ENCODE data around the gene GRID1.

GRID1 gene

GRCh38 chr10:86339226-86339865, 27.2 kb downstream of the GRID1 start:
- no peak for DNase-seq (ENCODE audit: low read depth, low spot score)

DNA sequence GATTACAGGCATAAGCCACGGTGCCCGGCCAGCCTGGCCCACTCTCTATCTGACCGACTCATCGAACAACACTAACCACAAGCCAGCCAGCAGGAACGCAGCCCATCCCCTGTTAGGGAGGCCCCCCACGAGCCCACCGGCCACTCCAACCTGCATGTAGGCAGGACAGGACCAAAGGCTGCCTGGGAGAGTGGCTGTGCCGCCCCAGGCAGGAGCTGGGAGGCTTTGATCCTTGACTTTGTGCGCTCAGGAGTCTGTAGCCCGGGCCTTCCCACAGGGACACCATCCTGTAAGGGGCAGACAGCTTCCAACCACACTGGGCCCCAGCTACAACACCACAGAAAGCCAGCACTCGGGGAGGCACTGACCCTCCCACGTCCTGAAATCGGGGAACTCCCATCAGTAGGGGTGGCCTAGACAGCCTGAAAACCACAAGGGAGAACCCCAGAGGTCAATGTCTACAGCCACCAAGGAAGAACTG, 29.4 kb downstream of the GRID1 start:
- no peak for DNase-seq (ENCODE audit: low read depth, low spot score)

DNA sequence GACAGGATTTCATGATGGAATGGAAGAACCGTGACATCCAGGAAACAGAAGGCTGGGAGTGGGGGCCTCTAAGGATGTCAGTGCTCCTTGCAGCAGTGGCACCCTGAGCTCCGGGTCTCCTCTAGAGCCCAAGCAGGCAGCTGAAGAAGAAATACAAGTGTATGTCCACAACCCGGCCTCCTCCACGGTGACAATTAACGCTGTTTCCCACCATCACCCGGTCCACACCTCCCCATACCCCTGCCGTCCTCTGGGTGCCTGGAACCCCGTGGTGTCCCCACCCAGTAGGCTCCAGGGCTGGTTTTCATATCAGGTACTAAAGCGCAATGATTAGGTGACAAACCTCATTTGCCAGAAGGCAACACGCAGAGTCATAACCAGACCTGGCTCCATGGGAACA, 30.3 kb downstream of the GRID1 start:
- no peak for DNase-seq (ENCODE audit: low read depth, low spot score)

- no peak for DNase-seq (ENCODE audit: low read depth, low spot score)
These were observed 30.8 kb downstream of the GRID1 start for GRCh38 chr10:86335831-86336230.

DNA sequence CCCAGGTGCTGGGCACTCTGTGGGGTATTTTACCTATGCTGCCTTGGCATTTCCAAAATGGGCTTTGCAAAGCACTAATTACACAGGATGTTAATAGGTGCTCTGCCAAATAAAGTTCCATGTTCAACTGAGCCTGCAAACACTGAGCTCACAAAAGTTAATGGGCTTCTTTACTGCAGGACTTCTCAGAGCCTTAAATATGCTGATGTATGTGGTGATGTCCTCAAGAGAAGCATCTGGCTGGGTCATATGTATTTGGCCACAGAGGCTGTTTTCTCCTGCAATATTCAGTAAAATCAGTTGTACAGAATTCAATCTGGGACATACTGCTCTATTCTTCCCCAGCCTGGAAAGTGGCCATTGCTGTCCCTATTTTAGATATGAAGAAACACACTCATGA, 31.3 kb downstream of the GRID1 start:
- no peak for DNase-seq (ENCODE audit: low read depth, low spot score)

DNA sequence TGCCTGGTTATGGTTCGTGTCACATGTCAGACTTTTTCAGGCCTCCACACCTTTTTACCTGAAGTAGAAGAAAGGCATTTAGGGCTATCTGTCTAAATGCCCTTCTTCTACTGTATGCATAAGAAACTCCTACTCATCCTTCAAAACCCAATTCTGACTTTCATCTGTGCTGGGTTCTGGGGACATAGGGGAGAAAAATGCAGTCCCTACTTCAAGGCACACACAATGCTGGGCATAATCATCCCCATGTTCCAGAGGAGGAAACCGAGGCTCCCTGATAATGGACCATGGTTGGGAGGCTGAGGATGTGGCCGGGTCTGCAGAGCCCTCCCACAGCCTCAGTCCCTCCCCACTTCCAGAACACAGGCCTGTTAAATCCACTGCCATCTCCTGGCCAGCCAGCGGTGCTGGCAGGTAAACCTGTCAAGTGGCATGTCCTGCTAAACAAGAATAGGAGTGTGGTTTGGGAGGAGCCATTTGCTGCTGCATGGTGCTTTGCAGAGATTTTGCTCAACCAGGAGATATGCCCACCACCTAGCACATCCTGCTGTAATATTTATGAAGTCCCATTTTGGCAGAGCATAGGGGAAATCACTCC, 32.0 kb downstream of the GRID1 start:
- DNase-seq (ENCODE audit: low read depth, low spot score): peak; percentile 70

GRCh38 chr10:86333826-86334487, 32.6 kb downstream of the GRID1 start:
- DNase-seq (ENCODE audit: low read depth, low spot score): no peak

- DNase-seq (ENCODE audit: low read depth, low spot score): no peak
These were observed 34.7 kb downstream of the GRID1 start for GRCh38 chr10:86331861-86332260.

DNA sequence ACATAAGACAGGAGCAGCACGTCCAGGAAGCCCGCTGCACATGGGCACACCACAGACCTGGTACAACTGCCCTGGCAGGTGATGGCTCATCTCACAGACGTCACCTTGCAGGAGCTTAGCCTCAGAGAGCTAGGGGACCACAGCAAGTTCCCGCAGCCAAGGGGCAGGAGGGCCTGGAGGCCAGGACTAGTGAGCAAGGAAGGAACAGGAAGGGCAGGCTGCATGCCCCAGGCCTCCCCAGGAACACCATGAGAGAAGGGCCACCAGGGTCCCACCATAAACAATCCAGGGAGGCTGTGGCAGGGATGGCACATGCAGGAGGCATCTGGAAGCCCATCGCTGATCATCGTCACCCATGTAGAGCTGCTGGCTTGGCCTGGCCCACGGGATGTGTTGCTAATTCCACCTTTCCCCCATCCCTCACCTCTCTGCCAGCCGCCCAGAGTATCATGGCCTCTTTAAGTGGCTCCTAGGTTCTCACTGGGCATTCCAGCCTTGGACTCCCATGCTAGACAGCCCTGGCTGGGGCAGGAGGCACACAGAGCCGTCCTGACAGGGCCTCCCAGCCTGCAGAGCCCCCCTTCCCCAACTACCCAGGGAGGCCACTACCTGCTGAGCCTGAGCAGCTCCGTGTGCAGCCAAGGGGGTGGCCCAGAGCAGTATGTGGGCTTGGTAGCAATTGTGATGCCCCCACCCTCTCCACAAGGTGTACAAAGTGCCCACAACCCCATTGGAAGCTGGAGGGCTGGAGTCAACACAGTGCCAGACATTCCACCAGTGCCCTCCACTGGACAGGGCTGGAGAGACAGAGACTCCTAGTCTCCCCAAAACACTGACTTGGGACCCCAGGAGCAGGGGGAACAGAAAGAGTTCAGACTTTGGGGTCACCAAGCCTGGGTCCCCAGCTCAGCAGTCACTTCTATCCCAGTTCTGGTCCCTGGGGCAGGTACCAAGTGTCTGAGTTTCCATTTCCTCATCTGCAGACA, 35.5 kb downstream of the GRID1 start:
- no peak for DNase-seq (ENCODE audit: low read depth, low spot score)

DNA sequence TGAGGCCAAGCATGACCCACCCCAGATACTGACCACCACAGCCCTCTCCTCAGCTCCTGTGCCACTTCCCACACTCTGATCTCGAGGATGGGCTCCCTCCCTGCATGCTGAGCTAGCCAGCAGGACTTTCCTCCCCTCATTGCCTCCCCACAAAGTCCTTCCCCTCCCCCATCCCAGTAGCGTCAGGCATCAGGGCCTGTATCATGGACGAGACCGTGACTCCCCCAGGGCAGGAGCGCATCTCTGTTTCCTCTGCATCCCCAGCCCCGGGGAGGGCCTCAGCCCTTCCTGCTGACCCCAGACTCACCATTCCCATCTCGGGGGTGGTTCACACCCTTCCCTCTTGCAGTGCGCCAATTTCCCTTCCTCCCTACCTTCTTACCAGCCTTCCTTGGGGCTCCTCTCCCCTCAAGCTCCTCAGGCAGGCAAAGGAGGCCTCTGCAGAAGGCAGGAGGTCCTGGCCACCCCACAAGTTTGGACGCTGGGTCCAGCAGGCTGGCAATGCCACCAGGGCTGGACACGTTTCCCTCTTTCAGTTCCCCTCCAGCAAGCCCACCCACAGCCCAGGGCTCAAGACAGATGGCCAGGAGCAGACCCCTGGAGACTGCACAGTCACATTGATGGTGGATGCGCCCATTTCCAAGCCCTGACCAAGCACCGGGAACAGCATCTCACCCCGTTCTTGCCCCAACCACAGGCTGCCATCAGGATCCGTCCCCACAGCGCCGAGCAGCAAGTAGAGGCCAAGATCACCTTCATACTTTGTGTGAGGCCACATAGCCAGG, 36.5 kb downstream of the GRID1 start:
- no peak for DNase-seq (ENCODE audit: low read depth, low spot score)

GRCh38 chr10:86329093-86329710, 37.4 kb downstream of the GRID1 start:
- DNase-seq (ENCODE audit: low read depth, low spot score): no peak

DNA sequence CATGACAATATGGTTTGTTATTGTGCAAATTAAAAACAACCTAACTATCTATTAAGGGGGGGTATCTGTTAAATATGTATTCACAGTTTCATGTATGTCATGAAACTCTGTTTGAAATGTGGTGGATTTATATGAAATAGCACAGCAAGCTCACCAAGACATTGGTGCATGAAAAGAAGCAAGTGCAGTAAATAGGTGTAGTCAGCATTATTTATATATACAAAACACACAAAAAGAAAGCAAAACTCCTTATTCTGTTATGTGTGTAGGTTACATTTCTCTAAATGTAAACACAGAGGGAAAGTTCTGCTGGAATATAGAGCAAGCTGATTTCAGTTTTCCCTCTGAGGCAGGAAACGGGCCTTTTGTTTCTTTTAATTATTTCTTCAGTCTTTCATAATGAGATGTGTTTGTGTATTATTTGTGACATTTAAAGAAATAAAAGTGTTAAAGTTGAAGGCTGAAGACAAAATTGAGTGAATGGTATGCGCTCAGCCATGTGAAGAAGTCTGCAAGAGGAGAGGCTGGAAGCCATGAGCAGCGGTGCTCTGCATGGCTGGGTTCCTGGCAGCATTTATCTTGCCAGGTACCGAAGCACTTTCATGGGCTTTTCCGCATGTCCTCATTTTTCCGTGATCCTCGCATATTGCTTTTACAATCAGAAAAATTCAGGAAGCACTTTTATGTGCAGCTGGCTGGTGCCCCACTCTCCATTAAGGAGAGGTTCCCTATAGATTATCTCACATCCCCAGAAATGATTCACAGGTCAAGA, 38.5 kb downstream of the GRID1 start:
- DNase-seq (ENCODE audit: low read depth, low spot score): no peak

GRCh38 chr10:86325158-86325557, 41.4 kb downstream of the GRID1 start:
- no peak for DNase-seq (ENCODE audit: low read depth, low spot score)

- no peak for DNase-seq (ENCODE audit: low read depth, low spot score)
These were observed 45.0 kb downstream of the GRID1 start for GRCh38 chr10:86321568-86321967.

- no peak for DNase-seq (ENCODE audit: low read depth, low spot score)
These were observed 46.9 kb downstream of the GRID1 start for GRCh38 chr10:86319676-86320075.

DNA sequence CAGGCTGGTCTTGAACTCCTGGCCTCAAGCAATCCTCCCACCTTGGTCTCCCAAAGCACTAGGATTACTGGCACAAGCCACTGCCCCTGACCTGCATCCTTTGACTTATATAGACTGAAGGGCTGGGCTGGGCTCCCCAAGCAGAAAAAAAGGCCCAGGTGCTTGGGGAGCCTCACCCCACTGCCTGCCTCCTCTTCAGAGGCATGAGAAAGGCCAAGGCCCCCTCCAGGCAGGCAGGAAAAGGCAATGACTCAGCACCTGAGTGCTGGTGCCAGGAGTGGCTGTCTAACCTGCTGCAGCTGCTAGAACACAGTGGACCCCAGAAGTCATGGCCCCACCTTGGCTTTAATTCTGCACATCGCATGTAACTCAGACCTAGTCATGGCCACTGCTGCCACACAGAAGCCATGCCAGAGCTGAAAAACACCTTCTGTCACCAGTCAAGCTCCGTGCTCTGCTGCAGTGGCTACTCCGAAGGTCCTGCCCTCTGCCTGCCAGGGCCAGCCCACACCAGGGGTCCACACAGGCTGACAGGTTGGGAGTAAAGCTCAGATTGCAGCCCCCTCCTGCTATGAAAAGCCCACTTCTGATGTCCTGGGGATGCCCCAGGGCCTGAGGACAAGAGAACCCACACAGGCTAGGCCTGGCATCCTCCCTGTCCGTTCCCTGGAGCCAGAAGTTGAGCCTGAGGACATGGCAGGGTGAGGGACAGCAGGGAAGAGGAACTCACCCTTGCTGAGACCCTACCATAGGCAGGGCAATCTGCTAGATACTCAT, 48.5 kb downstream of the GRID1 start:
- no peak for DNase-seq (ENCODE audit: low read depth, low spot score)

- no peak for DNase-seq (ENCODE audit: low read depth, low spot score)
These were observed 49.6 kb downstream of the GRID1 start for GRCh38 chr10:86316990-86317389.

DNA sequence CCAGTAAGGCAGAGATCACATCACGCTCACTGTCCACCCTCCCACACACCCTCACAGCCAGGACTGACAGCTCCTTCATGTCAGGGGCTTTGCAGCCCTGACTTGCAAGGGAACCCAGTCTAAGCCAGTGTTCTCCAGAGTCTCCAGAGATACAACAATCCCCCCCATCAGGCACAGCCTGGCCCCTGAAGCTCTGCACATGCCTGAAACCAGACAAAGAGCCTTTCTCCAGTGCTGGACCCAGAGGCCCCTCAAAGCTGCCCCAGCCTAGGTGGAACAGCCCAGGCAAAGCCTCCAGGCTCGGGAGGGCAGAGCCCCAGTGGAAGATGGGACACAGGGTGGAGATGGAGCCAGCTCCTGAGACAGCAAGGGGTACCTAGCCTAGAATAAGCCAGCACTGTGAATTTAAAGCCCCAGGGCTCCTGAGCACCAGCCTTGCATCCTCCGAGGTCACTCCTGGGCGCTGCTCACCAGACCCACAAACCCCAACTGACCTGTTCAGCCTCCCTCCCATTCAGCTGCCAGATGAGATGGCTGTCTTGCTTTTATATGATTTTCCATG, 50.2 kb downstream of the GRID1 start:
- DNase-seq (ENCODE audit: low read depth, low spot score): no peak

DNA sequence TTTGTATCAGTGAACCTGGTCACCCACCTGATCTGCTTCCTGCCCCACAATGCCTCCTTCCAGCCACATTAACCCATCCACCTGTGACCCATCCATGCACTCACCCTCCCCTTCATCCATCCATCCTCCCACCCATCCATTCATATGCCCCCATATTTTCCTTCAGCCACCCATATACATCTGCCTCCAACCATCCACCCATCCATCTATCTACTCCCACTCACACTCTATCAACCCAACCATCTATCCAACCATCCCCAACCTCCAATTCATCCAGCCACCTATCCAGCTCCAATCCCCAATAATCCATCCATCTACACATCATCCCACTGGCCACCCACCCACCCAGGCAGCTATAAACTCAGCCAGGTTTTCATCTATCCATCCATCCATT, 51.0 kb downstream of the GRID1 start:
- DNase-seq (ENCODE audit: low read depth, low spot score): no peak

Measured in ELF-1 (cell line).